H1 (cell line): Measurements from ENCODE around the gene MEIS3. TPM values are rescaled to one million over a fixed set of nuclear protein-coding genes. Genes with fewer than 3 reads are reported as not detected.

Source experiments
- CEBPB ChIP-seq: IDR thresholded peaks from 2 replicates; pipeline ENCODE4 v1.6.1; 2012; ENCODE audit warnings: low read depth, low read length
- CTBP2 ChIP-seq: IDR thresholded peaks from 2 replicates; pipeline ENCODE4 v1.7.0; 2011; ENCODE audit warnings: borderline replicate concordance, mild to moderate bottlenecking, moderate library complexity, mixed read lengths, low read length; ENCODE audit not compliant: insufficient read depth, insufficient read length
- GABPA ChIP-seq: IDR thresholded peaks from 2 replicates; pipeline ENCODE4 v1.6.1; 2011; ENCODE audit warnings: mild to moderate bottlenecking, low read length, moderate library complexity, borderline replicate concordance; ENCODE audit not compliant: insufficient read depth
- GTF2F1 ChIP-seq: IDR thresholded peaks from 2 replicates; pipeline ENCODE4 v1.6.1; 2012; ENCODE audit warnings: low read depth, low read length, improper control_type of control experiment, borderline replicate concordance
- RFX5 ChIP-seq: IDR thresholded peaks from 2 replicates; pipeline ENCODE4 v1.6.1; 2011; ENCODE audit warnings: low read depth, low read length, improper control_type of control experiment, borderline replicate concordance
- RNF2 ChIP-seq: fragments of 200-900, 300-1000 bp; sonication (generic); IDR thresholded peaks from 2 replicates; pipeline ENCODE4 v1.7.1; 2016; ENCODE audit warnings: borderline replicate concordance, low read depth, mild to moderate bottlenecking, antibody characterized with exemption, low read length; ENCODE audit not compliant: poor library complexity, severe bottlenecking; ENCODE audit errors: missing control alignments
- SIN3A ChIP-seq, 2 experiments: IDR thresholded peaks in 1 of 2; conservative IDR thresholded peaks in 1 of 2; 2 replicates each; pipeline ENCODE4 v1.6.1; 2011 to 2012; ENCODE audit warnings: low read length in 2 of 2, improper control_type of control experiment in 1 of 2, low read depth in 1 of 2, mild to moderate bottlenecking in 1 of 2
- TCF12 ChIP-seq: IDR thresholded peaks from 2 replicates; pipeline ENCODE4 v1.6.1; 2011; ENCODE audit warnings: low read depth, mild to moderate bottlenecking, low read length
- polyA plus RNA-seq, 7 experiments: library from polyadenylated mRNA; depleted of rRNA in 3 of 7; stranded (reverse) in 5 of 7; unstranded in 2 of 7; fragments of >200 nt in 5 of 7; fragments of 200-250 nt in 2 of 7; gene quantifications; 1 replicate in 5 of 7; 2 replicates in 1 of 7; 4 replicates in 1 of 7; pipeline versions ENCODE4 v1.2.1 to v1.2.3, GENCODE V29; 2011 to 2013; ENCODE audit warnings: missing spikeins in 2 of 7, mixed read lengths in 2 of 7
- total RNA-seq: library from RNA; stranded (reverse); fragmentation: NEBNext Ultra II Directional; extraction: Animal tissue kit (Norgen Biotek cat#: 25700); gene quantifications from 2 replicates; pipeline ENCODE4 v1.2.1, GENCODE V29; 2021
- TF ChIP-seq, protein P1 (sequence below), 3 experiments: IDR thresholded peaks; 1 replicate in 2 of 3; 2 replicates in 1 of 3; pipeline versions ENCODE4 v1.5.1 to v1.6.1; 2011; ENCODE audit warnings: low read length in 3 of 3, mild to moderate bottlenecking in 3 of 3, inconsistent platforms in 2 of 3, low read depth in 1 of 3, moderate library complexity in 1 of 3; ENCODE audit not compliant: insufficient read depth in 1 of 3; ENCODE audit errors: control extremely low read depth in 1 of 3

Gene MEIS3
- total and polyA plus RNA-seq, 2 of the 8 experiments (the other 6 are each of a cell fraction or from before 2014, with no cell fraction given) = 24.5 to 28.2 TPM

DNA sequence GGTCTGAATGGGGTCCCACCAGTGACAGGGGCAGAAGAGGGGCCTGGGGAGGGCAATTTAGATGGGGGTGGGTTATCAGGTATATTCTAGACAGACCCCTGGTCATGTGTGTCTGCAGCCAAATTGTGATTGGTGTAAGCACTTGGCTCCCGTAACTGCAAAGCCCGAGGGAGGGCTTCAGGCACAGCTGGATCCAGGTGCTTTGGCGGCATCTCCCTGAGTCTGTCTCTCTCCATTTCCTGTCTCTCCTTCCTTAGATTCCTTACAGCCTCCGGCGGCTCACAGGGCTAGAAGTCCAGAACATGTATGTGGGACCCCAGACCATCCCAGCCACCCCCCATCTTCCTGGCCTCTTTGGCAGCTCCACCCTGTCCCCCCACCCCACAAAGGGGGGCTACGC lies 38.8 kb downstream of the MEIS3 start (continued):
- TF ChIP-seq, protein P1, sequence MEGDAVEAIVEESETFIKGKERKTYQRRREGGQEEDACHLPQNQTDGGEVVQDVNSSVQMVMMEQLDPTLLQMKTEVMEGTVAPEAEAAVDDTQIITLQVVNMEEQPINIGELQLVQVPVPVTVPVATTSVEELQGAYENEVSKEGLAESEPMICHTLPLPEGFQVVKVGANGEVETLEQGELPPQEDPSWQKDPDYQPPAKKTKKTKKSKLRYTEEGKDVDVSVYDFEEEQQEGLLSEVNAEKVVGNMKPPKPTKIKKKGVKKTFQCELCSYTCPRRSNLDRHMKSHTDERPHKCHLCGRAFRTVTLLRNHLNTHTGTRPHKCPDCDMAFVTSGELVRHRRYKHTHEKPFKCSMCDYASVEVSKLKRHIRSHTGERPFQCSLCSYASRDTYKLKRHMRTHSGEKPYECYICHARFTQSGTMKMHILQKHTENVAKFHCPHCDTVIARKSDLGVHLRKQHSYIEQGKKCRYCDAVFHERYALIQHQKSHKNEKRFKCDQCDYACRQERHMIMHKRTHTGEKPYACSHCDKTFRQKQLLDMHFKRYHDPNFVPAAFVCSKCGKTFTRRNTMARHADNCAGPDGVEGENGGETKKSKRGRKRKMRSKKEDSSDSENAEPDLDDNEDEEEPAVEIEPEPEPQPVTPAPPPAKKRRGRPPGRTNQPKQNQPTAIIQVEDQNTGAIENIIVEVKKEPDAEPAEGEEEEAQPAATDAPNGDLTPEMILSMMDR (IDR thresholded peaks at IDR 0.05; ENCODE audit: control extremely low read depth in 1 of 3, insufficient read depth in 1 of 3, low read depth in 1 of 3, low read length in 3 of 3) = no peak
- TF ChIP-seq CEBPB (no peak), TCF12 (no peak), GABPA (no peak), CTBP2 (no peak), RFX5 (no peak), SIN3A (conservative IDR thresholded peaks at IDR 0.05 in 1 of 2, IDR thresholded peaks at IDR 0.05 in 1 of 2; ENCODE audit: low read depth in 1 of 2, low read length in 2 of 2) (no peak), GTF2F1 (no peak), RNF2 (no peak)
